ENCODE data around the gene SLC25A28. TPM values are rescaled to one million over a fixed set of nuclear protein-coding genes. Genes with fewer than 3 reads are reported as not detected.
"Not testable (repeated sequence)": the region's sequence is repeated elsewhere in the genome, so short reads cannot be mapped to it uniquely, and the experiment has no call there.

SLC25A28 gene
- total RNA-seq, 1 experiment from 2014 or later, result 20.0 TPM

DNA sequence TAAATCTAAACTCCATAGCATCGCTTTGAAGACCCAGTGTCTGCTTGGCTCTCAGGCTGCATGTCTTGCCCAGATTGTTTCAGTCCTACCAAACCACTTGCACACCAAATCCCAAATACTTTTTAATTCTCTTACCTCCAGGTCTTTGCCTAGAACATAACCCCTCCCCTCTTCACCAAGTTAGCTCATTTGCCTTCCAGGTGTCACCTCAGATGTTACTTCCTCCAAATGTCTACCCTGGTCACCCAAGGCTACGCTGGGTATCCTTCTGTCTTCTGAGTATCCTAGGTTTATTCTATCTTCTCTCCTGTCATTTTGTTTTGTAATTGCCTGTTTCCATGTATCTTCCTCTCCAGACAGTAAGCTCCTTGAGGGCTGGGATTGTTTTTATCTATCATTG is 11.1 kb downstream of the SLC25A28 start:
- no peak for DNase-seq
- no peaks in the 10 kb centered on the region for H3K27me3 ChIP-seq
- peaks cover 28% of the 10 kb centered on the region for H3K36me3 ChIP-seq
- H3K9me3 ChIP-seq, result no peaks in the 10 kb centered on the region
- H3K4me3 ChIP-seq, result no peak overlapping the region

DNA sequence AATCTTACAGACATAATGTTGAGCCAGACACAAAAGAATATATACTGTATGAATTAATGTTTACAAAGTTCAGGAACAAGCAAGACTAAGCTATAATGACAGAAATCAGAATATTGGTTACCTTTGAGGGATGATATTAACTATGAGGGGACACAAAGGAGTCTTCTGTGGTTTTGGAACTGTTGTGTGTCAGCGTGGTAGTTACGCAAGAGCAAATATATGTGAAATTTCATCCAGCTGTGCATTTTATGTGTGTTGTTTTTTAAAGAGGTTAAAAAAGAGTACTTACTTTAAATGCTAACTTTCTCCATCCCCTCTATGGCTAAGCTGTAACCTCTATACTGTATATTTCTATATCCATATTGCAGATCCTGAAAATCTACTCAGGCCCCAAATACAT is 14.9 kb downstream of the SLC25A28 start:
- Histone ChIP-seq H3K9me3 (no peaks in the 10 kb centered on the region), H3K36me3 (peaks cover 7% of the 10 kb centered on the region; the same call in 1 of the 2 replicates), H3K4me3 (no peak overlapping the region), H3K27me3 (no peaks in the 10 kb centered on the region)
- no peak for DNase-seq

DNA sequence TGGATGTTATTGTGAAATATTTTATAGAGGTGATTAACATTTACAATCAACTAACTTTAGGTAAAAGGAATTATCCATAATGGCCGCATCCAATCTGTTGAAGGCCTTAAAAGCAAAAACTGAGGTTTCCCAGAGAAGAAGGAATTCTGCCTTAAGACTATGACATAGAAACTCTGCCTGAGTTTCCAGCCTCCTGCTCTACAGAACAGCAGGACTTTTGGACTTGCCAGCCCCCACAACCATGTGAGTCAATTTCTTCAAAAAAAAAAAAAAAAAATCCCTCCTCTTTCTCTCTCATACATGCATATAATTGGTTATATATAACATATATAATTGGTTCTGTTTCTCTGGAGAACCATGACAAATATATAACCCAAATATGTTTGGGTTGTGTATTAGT is 15.4 kb downstream of the SLC25A28 start:
- Histone ChIP-seq H3K4me3 (no peak overlapping the region), H3K36me3 (peaks cover 2% of the 10 kb centered on the region; the same call in 1 of the 2 replicates), H3K9me3 (no peaks in the 10 kb centered on the region), H3K27me3 (no peaks in the 10 kb centered on the region)
- DNase-seq, result no peak

DNA sequence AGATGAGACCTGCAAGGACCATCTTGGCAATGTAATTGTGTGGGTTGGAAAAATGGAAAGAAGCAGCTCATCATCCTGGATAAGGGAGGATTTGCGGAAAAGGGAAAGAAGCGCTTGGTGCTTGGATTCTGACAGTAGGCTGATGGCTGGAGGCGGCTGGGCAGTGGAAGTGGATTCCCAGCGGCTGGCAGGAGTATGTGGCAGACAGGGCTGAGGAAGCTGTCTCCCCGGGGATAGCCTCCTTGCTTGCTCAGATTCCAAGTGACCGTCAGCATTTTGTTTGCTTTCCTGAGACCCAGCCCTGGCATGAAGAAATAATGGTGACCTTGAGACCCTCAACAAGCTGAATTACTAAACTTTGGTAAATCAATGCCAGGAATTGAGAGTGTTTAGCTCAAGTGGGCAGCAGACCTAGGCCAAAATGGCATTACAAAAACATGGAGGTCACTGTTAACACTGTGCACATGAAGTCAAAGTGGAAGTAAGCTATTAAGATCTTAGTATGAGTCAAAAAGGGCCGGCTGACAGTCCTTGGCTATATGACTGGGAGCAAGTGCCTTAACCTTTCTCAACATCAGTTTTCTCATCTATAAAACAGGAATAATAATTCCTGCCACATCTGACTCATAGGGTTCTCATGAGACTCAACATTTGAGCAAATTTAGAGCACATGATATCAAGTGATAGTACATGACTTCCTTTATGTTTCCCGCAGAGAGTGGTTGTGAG is 21.3 kb downstream of the SLC25A28 start:
- Histone ChIP-seq H3K9me3 (no peaks in the 10 kb centered on the region), H3K36me3 (no peaks in the 10 kb centered on the region), H3K27me3 (no peaks in the 10 kb centered on the region), H3K4me3 (no peak overlapping the region)
- DNase-seq, result no peak

DNA sequence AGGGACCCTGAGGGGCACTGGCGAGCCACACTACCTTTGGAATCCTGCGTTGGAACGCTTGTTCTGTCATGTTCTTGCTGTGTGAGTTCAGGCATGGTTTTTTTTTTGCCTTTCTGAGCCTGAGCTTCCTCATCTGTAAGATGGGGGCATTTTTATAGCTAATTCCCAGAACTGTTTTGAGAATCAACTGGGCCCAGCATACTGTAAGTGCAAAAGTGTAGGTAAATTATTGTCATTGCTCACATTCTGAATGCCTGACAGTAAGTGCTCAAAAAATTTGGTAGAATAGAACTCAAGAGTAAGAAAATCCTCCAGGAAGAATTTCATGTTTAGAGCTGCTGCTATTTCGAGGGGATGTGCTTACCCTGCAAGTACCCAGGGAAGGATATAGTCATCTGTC is 22.2 kb downstream of the SLC25A28 start:
- Histone ChIP-seq H3K9me3 (no peaks in the 10 kb centered on the region), H3K27me3 (no peaks in the 10 kb centered on the region), H3K4me3 (no peak overlapping the region), H3K36me3 (no peaks in the 10 kb centered on the region)
- DNase-seq, result no peak

DNA sequence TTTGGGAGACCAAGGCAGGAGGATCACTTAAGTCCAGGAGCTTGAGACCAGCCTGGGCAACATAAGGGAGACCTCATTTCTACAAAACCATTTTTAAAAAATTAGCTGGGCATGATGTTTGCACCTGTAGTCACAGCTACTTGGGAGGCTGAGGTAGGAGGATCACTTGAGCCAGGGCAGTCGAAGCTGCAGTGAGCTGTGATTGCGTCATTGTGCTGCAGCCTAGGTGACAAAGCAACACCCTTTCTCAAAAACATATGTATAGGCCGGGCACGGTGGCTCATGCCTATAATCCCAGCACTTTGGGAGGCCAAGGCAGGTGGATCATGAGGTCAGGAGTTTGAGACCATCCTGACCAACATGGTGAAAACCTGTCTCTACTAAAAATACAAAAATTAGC is 23.5 kb downstream of the SLC25A28 start:
- H3K36me3 ChIP-seq, H3K9me3 ChIP-seq, DNase-seq, H3K27me3 ChIP-seq, H3K4me3 ChIP-seq: not testable (repeated sequence)

DNA sequence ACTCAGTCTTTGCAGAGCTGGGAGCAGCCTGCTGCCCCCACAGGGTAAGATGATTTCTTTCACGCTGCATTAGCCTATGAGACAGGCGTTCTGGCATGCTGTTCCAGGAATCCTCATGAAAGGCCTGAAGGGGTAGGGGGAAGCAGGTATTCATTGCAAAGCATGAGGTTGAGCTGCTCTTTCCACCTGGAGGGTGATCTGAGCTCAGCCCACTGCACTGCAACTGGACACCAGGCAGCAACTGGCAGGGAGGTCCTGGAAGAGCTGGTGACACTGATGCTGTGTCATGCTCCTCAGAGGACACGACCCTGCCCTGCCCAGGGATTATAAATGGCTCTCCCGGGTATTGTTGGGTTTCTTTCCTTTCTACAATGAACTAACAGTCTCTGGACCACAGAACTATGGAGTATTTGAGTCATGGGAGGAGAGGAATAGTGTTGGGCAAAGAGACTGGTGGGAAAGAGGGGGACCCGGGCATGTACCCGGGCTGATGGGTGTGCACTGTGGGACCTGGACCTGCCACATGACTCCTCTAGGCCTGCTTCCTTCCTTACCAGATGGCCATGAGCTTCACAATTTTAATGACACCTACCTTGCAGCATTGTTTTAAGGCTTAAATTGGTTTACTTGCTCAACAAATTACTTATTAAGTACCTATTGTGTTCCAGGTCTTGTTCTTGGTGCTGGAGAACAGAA is 24.3 kb downstream of the SLC25A28 start:
- DNase-seq, result no peak
- no peak overlapping the region for H3K4me3 ChIP-seq
- no peaks in the 10 kb centered on the region for H3K9me3 ChIP-seq
- no peaks in the 10 kb centered on the region for H3K27me3 ChIP-seq
- no peaks in the 10 kb centered on the region for H3K36me3 ChIP-seq

DNA sequence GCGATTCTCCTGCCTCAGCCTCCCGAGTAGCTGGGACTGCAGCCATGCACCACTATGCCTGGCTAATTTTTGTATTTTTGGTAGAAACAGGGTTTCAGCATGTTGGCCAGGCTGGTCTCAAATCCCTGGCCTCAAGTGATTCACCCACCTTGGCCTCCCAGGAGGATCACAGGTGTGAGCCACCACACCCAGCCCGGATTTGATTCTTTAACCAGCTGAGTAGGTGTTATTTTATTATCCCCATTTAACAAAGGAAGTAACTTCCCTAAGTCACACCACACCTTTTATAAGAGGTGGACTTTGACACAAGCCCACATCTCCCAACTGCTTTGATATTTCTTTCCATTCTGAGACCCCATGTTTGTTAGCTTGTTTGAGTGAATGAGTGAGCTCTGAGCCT is 25.0 kb downstream of the SLC25A28 start:
- DNase-seq, result no peak
- Histone ChIP-seq H3K27me3 (no peaks in the 10 kb centered on the region), H3K36me3 (no peaks in the 10 kb centered on the region)

DNA sequence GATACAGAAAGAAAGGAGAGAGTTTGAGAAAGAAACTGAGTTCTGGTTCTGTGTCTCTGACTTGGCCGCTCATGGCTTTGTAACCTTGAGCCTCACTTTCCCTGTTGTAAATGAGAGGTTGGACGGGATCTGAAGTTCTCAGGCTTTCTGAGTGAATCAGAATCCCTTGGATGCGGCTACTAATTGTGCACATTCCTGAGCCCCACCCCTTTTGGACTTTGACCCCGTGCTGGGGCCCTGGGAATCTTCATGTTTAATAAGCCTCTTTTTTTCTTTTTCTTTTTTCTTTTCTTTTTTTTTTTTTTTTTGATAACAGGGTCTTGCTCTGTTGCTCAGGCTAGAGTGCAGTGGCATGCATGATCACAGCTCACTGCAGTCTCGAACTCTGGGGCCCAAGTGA is 26.9 kb downstream of the SLC25A28 start:
- Histone ChIP-seq H3K27me3 (no peaks in the 10 kb centered on the region), H3K4me3 (no peak overlapping the region), H3K9me3 (no peaks in the 10 kb centered on the region), H3K36me3 (no peaks in the 10 kb centered on the region)
- DNase-seq, result peak; percentile 5

More for the DNA sequence above, 25.0 kb downstream of the SLC25A28 start:
- Histone ChIP-seq H3K9me3 (no peaks in the 10 kb centered on the region), H3K4me3 (no peak overlapping the region)

DNA sequence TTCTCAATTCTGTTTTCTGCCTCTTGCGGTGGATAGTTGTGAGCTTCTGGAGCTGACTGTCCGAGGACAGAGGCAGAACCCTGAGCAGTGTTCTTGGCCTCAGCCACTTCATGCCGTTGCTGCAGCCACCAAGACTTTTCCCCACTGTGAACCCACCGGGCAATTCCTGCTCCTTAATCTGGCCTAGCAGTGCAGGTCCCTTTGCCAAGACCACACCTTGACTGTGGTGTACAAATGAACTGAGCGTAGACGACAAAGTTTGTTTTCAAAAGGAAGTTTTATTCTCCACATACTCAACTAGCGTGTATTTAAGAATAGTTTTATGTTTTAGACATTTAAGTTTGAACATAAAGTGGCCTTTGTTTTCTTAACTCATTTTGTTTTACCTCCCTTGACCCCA is 29.4 kb downstream of the SLC25A28 start:
- Histone ChIP-seq H3K36me3 (no peaks in the 10 kb centered on the region), H3K9me3 (no peaks in the 10 kb centered on the region), H3K27me3 (no peaks in the 10 kb centered on the region), H3K4me3 (no peak overlapping the region)
- DNase-seq, result no peak

DNA sequence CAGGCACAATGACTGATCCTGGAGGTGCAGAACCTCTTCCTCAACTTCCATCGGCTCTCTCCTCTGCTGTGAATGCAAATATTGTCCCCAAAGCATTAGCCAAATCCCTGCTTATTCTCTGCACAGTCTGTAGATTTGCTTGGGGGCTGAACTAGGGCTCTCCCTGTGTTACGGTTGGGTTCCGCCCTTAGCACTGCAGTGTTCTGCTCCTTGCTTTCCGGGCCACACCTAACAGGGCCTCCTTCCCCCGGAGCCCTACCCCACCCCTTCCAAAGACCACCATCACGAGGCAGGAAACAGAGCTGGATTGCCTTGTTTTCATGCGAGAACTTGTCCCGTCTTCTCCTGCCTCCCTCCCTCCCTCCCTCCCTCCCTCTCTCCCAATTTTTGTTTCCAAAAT is 36.6 kb downstream of the SLC25A28 start:
- Histone ChIP-seq H3K4me3 (no peak overlapping the region), H3K9me3 (no peaks in the 10 kb centered on the region), H3K36me3 (no peaks in the 10 kb centered on the region), H3K27me3 (no peaks in the 10 kb centered on the region)
- no peak for DNase-seq

DNA sequence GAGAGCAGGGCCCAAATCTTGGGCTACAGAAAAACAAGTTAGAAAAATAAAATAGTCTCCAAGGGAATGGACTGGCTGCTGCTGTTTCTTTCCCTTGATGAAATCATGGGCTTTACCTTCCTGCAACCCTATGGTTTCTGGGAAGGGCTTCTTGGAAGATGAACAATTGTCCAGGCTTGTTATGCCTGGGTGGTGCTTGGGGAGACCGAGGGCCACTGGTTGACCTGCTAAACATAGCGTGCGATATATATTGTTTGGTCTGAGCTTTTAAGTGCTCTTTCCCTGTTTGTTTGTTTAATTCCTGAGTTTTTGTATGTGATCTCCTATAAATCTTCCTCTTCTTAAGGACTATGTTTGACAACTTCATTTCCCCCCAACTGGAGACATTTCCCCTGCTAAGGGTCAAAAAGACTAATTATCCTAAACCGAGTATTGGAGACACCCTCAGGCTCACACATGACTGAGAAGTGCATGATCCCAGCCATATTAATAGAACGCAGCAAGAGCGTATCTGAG is 37.9 kb downstream of the SLC25A28 start:
- no peak overlapping the region for H3K4me3 ChIP-seq
- H3K9me3 ChIP-seq, result no peaks in the 10 kb centered on the region
- no peaks in the 10 kb centered on the region for H3K27me3 ChIP-seq
- H3K36me3 ChIP-seq, result no peaks in the 10 kb centered on the region
- no peak for DNase-seq

DNA sequence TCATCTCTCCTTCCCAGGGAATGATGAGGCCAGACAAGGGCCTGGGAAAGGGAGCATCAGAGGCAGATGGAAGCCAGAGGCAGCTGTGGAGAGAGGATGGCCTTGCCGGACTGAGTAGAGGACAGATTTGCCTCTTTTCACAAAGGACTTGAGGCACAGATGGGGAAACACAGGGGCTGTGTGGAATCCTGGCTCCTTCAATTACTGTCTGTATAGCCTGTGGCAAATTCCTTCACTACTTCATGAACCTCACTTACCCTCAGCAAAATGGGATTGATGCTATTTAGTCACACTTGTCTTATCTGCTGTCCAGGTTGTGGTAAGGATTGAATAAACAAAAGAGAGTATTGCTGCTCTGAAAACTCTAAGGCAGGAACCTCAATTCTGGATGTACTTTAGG is 40.3 kb downstream of the SLC25A28 start:
- Histone ChIP-seq H3K4me3 (no peak overlapping the region), H3K36me3 (no peaks in the 10 kb centered on the region), H3K9me3 (no peaks in the 10 kb centered on the region), H3K27me3 (no peaks in the 10 kb centered on the region)
- DNase-seq, result no peak

DNA sequence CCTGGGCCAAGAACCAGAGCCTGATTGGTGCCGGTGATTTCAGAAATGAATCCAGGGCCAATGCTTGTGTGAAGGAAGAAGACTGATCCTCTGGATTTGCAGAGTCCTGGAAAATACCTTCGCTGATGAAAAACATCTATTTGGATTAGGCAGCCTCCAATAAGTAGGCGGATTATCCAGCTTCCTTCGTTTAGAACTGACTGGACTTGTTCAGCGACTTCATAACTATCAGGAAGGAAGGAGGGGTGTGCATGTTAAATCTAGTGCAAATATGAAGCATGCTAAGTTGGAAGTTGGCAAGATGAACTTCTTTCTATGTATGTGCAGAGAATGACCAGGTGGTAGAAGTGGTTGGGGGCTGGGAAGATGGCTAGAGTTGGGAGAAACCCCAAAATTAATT is 46.4 kb downstream of the SLC25A28 start:
- Histone ChIP-seq H3K9me3 (no peaks in the 10 kb centered on the region), H3K4me3 (no peak overlapping the region), H3K27me3 (no peaks in the 10 kb centered on the region), H3K36me3 (no peaks in the 10 kb centered on the region)
- no peak for DNase-seq

DNA sequence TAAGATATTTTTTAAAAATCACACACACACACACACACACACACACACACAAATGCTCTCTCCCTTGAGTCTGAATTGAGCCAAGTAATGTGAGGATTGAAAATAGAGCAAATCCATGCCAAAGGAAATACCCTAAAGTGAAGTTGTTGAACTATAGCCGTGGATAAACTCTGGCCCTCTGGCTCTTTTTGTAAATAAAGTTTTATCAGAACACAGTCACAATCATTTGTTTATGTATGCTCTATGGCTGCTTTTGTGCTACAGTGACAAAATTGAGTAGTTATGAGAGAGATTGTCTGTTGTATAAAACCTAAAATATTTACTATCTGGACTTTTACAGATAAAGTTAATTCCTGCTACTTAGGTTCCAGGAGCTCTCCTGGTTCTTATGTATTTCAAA is 48.4 kb downstream of the SLC25A28 start:
- no peak for DNase-seq
- no peaks in the 10 kb centered on the region for H3K9me3 ChIP-seq
- H3K4me3 ChIP-seq, result no peak overlapping the region
- H3K27me3 ChIP-seq, result no peaks in the 10 kb centered on the region
- no peaks in the 10 kb centered on the region for H3K36me3 ChIP-seq

DNA sequence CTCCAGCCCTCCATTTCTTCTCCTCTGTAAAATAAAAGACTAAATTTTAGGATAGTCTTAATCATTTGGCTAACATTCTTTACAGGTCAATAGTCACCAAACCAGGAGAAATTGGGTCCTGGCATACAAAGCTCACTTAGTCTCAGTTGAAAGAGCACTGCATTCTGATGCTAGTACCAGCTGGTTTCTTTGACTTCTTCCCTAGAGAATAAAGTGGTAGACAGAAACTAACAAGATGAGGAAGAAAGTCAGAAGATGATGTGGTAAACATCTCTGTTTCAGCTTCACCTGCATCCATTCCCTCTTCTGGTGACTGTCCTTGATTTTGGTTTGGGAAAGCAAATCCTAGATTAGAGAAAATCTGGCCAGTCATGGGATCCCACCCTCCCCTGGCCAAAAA is 50.3 kb downstream of the SLC25A28 start:
- H3K36me3 ChIP-seq, result no peaks in the 10 kb centered on the region
- no peaks in the 10 kb centered on the region for H3K27me3 ChIP-seq
- no peak for DNase-seq
- no peaks in the 10 kb centered on the region for H3K9me3 ChIP-seq
- no peak overlapping the region for H3K4me3 ChIP-seq

DNA sequence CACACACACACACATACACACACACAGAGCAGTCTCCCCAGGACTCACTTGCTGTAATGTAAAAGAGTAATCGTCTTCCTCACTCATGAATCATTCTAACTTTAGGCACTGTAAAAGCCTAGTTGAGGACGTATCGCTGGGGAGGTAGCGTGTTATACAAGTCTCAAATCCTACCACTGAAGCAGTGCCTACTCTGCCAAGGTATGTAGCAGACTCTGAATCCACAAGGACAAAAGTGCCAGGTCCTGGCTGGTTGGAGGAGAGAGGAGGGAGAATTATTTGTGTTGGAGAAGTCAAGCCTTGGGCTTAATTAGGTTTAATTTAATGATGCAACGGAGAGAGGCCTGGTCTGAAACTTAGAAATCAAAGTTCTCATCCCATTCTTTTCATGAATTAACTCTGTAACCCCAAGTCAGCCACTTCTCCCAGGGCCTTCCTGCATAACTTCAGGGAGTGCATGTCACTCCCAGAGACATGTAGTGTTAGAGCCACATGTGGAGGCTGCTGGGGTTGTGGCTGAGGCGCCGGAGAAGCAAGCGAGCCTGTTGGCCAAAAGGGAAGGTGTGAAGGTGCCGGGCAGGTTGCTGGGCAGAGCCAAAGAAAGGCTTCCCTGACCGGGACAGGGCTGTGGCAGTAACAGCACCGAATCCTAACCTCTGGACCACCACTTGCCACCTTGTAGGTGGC is 50.8 kb downstream of the SLC25A28 start:
- no peaks in the 10 kb centered on the region for H3K9me3 ChIP-seq
- H3K36me3 ChIP-seq, result no peaks in the 10 kb centered on the region
- no peak overlapping the region for H3K4me3 ChIP-seq
- DNase-seq, result no peak
- H3K27me3 ChIP-seq, result no peaks in the 10 kb centered on the region
